GM12878 (cell line): ENCODE measurements around the gene CDHR2.

Source experiments
- RAD51 ChIP-seq: fragments of 450-650 bp; IDR thresholded peaks from 2 replicates; pipeline ENCODE4 v1.6.1; 2016; ENCODE audit warnings: moderate library complexity, mild to moderate bottlenecking, inconsistent platforms
- TBL1XR1 ChIP-seq: IDR thresholded peaks from 2 replicates; pipeline ENCODE4 v1.6.1; 2012; ENCODE audit warnings: low read depth, low read length, improper control_type of control experiment
- TF ChIP-seq, protein P1 (sequence below), 3 experiments: IDR thresholded peaks in 2 of 3; conservative IDR thresholded peaks in 1 of 3; 2 replicates each; pipeline ENCODE4 v1.5.1; 2011; ENCODE audit warnings: low read depth in 3 of 3, low read length in 3 of 3, mild to moderate bottlenecking in 3 of 3, control low read depth in 2 of 3, moderate library complexity in 2 of 3, inconsistent platforms in 1 of 3, mixed read lengths in 1 of 3; ENCODE audit not compliant: control insufficient read depth in 2 of 3, insufficient read depth in 1 of 3; ENCODE audit errors: extremely low read depth in 1 of 3
- TF ChIP-seq, protein P2 (sequence below): fragments of 450-650 bp; formaldehyde crosslinking; IDR thresholded peaks from 2 replicates; pipeline ENCODE4 v1.4.0; 2022; ENCODE audit warnings: mild to moderate bottlenecking, moderate library complexity
- TF ChIP-seq, protein P3 (sequence below): fragments of 450-650 bp; IDR thresholded peaks from 2 replicates; pipeline ENCODE4 v1.6.1; 2017; ENCODE audit warnings: mild to moderate bottlenecking, low read depth, inconsistent platforms; ENCODE audit not compliant: poor library complexity, severe bottlenecking

DNA sequence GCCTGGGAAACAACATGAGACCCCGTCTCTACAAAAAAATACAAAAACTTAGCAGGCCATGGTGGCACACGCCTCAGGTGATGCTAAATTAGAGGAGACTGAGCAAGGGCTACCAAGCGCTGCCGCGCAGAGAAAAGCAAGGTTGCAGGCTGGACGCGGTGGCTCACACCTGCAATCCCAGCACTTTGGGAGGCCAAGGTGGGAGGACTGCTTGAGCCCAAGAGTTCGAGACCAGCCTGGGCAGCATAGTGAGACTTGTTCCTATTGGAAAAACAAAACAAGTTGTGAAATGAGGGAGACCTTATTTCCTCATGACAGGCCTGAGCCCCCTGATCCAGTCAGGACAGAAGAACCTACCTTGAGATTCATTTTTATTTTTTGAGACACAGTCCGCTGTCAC lies 23.5 kb upstream of the CDHR2 start:
- no peak for TF ChIP-seq RAD51
- TF ChIP-seq, protein P1, sequence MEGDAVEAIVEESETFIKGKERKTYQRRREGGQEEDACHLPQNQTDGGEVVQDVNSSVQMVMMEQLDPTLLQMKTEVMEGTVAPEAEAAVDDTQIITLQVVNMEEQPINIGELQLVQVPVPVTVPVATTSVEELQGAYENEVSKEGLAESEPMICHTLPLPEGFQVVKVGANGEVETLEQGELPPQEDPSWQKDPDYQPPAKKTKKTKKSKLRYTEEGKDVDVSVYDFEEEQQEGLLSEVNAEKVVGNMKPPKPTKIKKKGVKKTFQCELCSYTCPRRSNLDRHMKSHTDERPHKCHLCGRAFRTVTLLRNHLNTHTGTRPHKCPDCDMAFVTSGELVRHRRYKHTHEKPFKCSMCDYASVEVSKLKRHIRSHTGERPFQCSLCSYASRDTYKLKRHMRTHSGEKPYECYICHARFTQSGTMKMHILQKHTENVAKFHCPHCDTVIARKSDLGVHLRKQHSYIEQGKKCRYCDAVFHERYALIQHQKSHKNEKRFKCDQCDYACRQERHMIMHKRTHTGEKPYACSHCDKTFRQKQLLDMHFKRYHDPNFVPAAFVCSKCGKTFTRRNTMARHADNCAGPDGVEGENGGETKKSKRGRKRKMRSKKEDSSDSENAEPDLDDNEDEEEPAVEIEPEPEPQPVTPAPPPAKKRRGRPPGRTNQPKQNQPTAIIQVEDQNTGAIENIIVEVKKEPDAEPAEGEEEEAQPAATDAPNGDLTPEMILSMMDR (IDR thresholded peaks at IDR 0.05 in 2 of 3, conservative IDR thresholded peaks at IDR 0.05 in 1 of 3; ENCODE audit: control insufficient read depth in 2 of 3, extremely low read depth in 1 of 3, insufficient read depth in 1 of 3, low read depth in 3 of 3, low read length in 3 of 3) = no peak
- TF ChIP-seq TBL1XR1 = no peak
- TF ChIP-seq, protein P2, sequence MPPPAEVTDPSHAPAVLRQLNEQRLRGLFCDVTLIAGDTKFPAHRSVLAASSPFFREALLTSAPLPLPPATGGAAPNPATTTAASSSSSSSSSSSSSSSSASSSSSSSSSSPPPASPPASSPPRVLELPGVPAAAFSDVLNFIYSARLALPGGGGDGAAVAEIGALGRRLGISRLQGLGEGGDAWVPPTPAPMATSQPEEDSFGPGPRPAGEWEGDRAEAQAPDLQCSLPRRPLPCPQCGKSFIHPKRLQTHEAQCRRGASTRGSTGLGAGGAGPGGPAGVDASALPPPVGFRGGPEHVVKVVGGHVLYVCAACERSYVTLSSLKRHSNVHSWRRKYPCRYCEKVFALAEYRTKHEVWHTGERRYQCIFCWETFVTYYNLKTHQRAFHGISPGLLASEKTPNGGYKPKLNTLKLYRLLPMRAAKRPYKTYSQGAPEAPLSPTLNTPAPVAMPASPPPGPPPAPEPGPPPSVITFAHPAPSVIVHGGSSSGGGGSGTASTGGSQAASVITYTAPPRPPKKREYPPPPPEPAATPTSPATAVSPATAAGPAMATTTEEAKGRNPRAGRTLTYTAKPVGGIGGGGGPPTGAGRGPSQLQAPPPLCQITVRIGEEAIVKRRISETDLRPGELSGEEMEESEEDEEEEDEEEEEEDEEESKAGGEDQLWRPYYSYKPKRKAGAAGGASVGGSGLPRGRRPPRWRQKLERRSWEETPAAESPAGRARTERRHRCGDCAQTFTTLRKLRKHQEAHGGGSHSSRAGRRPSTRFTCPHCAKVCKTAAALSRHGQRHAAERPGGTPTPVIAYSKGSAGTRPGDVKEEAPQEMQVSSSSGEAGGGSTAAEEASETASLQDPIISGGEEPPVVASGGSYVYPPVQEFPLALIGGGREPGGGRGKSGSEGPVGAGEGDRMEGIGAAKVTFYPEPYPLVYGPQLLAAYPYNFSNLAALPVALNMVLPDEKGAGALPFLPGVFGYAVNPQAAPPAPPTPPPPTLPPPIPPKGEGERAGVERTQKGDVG = no peak
- TF ChIP-seq, protein P3, sequence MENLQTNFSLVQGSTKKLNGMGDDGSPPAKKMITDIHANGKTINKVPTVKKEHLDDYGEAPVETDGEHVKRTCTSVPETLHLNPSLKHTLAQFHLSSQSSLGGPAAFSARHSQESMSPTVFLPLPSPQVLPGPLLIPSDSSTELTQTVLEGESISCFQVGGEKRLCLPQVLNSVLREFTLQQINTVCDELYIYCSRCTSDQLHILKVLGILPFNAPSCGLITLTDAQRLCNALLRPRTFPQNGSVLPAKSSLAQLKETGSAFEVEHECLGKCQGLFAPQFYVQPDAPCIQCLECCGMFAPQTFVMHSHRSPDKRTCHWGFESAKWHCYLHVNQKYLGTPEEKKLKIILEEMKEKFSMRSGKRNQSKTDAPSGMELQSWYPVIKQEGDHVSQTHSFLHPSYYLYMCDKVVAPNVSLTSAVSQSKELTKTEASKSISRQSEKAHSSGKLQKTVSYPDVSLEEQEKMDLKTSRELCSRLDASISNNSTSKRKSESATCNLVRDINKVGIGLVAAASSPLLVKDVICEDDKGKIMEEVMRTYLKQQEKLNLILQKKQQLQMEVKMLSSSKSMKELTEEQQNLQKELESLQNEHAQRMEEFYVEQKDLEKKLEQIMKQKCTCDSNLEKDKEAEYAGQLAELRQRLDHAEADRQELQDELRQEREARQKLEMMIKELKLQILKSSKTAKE = no peak
